HG03045 (cell line): ENCODE measurements around the gene TMEM271.

Experiments used
- ATAC-seq: cut with Tn5 transposase; IDR thresholded peaks from one replicate; pipeline ENCODE4 v1.9.1; 2021; ENCODE audit warnings: mild to moderate bottlenecking, moderate library complexity; ENCODE audit not compliant: unreplicated experiment

The TMEM271 gene

GRCh38 chr4:535181-535923 lies 40.7 kb downstream of the TMEM271 start:
- no peak for ATAC-seq

GRCh38 chr4:534576-535151 lies 41.4 kb downstream of the TMEM271 start:
- no peak for ATAC-seq

DNA sequence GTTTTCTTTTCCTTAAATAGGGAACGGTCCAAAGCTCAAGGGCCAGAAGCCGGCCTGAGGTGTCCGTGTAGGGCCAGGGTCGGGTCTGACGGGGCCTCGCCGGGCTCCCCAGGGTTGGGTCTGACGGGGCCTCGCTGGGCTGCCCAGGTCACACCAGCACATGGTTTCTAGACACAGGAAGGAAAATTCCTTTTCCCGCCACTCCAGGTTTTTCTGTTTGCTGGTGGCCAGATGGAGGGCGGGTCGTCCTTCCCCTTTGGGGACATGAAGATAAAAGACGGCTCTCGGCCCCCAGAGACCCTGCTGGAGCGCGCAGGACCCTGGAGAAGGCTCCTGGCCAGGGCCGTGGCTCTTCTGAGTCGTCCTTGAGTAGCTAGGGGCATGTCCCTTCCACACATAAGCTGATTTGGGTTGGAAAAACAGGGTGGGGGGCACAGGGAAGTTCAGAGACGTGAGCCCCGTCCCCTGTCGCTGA lies 42.0 kb downstream of the TMEM271 start:
- ATAC-seq: no peak

DNA sequence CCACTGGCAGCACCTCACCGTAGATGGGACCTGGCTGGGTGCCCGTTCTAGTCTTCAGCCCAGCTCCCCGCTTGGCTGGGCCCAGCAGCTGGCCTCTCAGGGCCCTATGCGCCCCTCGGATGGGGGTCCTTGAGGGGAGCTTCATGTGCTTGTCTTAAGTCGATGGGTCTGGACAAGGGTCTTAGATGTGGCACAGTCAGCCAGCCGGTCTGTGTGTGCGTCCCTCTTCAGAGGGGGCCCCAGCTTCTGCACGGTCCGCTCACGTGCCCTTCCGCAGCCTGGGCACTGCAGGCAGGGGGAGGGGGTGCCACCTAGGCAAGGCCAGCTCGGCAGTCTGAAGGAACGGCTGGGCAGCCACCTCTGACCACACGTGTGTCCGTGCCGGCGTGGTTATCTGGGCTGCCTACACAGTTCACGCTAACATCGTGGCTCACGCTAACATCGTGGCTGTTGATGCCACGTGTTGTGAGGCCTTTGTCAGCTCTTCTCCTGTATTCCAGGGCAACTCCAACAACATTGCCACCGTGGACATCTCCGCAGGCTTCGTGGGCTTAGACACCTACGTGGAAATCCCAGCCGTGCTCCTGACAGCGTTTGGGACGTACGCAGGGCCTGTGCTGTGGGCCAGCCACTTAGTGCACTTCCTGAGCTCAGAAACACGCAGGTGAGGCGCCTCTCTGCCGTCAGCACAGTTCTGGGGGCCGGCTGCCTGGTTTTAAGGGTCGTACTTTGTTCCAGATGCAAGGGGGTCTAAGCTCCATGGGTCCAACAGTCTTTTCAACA lies 42.6 kb downstream of the TMEM271 start:
- ATAC-seq: no peak

GRCh38 chr4:532588-533317 lies 43.3 kb downstream of the TMEM271 start:
- no peak for ATAC-seq

DNA sequence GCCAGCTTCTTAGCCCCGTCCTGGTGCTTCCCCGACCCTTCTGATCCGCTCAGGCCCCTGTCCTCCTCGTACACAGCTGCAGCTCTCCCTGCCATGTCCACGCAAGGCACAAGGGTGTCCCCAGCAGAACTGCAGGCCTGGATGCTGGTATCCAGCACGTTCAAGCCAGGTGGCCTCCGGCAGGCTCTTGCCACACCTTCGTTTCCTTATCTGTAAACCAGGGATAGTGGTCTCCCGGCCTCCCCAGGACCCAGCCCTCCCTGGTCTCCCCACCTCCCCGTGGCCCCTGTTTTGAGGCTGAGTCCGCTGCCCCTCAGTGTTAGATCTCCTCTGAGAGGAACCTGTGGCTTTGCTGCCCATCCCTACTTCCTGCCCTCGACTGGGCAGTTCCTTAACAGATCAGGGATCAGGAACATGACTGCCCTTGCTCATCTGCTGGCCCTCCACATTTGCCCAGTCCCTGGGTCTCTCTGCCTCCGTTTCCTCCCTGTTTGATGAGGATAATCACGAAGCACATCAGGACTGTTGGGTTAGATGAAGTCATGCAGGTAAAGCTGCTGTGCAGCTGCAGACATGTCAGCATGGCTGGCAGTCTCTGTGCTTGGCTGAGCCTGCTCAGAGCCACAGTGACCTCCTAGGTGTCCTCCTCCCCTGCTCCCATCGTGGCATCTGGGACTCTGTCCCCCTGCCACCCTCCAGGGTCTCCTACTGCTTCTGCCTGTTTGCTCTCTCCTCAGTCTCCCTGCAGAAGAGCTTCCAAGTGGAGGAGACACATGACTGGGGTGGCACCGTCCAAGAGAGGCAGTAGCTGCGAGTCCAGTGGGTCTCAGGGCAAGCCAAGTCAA lies 44.2 kb downstream of the TMEM271 start:
- no peak for ATAC-seq

GRCh38 chr4:531076-531475 lies 45.0 kb downstream of the TMEM271 start:
- no peak for ATAC-seq

GRCh38 chr4:530017-530781 lies 45.9 kb downstream of the TMEM271 start:
- ATAC-seq: no peak

DNA sequence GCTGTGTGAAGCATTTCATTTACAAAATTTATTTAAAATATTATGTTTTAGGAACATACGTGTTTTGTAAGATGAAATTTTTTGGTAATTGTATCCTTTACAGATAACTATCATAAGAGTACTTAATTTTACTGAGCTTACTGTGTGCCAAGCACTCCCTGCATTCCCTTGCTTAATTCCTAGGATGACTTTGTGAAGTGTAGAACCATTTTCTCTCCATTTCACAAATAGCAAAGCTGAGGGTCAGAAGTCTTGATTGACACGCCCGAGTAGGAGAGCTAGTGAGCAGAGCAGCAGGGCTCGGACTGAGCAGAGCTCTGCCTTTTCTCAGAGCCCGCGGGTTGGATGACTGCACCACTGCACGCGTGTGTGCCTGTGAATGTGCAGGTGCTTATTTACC lies 46.5 kb downstream of the TMEM271 start:
- no peak for ATAC-seq

GRCh38 chr4:528835-529234 lies 47.3 kb downstream of the TMEM271 start:
- no peak for ATAC-seq

DNA sequence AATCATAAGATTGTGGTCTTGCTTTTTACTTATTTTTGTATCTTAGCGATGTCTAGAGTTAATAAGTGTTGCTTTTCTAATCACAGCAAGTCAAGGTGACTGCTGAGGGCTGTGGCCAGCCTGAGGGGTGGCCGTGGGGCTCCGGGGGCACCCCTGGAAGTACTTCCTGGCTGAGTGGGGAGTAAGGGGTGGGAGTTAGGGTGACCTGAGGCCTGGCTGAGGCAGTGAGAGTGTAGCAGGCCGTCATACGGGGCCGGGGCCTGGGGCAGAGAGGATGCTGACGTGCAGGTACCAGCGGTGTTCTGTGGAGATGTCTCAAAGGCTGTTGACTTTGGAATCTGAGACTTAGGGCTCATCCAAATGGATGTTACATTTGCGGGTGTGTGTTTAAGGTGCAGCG lies 47.8 kb downstream of the TMEM271 start:
- no peak for ATAC-seq

GRCh38 chr4:526971-527460 lies 49.1 kb downstream of the TMEM271 start:
- no peak for ATAC-seq

DNA sequence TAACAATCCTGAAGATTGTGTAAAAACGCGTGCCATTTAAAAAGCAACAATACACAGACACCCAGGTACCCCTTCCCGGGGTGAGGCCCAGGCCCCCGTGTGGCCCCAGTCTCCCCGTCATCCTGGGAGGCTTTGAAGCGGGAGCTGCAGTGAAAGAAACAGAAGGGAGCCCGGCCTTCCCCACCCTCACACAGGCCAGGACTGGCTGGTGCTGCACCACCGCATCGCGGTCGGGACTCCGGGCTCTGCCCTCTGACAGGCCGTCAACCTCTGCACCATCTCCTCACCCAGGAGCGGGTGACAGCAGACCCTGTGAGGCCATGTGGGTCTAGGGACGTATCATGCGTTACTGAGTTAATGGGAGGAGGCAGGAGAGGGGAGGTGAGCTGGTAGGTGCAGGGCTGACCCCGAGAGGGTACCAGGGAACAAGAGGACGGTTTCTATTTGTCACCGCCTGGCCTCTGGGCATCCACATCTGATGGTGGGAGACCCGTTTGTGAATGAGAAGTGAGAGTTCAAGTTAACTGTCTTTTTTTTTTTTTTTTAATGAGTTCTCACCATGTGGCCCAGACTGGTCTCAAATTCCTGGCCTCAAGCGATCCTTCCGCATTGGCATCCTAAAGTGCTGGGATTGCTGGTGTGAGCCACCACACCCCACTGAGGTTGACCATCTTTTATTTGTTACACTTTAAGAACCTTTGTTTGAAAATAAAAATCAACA lies 49.7 kb downstream of the TMEM271 start:
- no peak for ATAC-seq

DNA sequence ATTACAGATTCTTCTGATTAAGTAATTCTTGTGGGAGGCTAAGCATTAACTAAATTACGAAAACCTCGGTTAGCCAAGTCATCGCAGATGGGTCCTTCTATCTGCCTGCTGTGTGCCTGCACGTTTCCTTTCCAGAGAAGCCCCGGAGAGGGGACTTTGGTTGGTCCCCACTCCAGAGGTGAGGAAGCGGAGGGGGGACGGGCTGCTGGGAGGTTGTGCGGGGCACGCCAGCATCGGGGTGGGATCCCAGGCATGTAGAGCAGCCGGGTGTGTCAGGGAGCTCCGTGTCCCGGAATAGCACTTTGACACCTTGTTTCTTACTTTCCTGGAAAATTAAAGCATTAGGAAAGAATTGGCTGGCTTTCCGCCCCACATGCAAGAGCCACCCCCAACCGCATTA lies 50.4 kb downstream of the TMEM271 start:
- ATAC-seq: no peak

- no peak for ATAC-seq
These were observed 51.9 kb downstream of the TMEM271 start for GRCh38 chr4:524196-524595.
